Activated CD8-positive, alpha-beta memory T cell treated with anti-CD3 and anti-CD28 coated beads, Interleukin-2, amount 50 U/mL, for 24 hours (primary cell): ENCODE results near the gene SYNPO2L.
"Not testable (repeated sequence)": the region's sequence is repeated elsewhere in the genome, so short reads cannot be mapped to it uniquely, and the experiment has no call there.

Source experiments
- DNase-seq: peaks from one replicate; pipeline ENCODE4 v3.0.0-alpha.2; 2020; ENCODE audit errors: extremely low read depth

Gene SYNPO2L, protein sequence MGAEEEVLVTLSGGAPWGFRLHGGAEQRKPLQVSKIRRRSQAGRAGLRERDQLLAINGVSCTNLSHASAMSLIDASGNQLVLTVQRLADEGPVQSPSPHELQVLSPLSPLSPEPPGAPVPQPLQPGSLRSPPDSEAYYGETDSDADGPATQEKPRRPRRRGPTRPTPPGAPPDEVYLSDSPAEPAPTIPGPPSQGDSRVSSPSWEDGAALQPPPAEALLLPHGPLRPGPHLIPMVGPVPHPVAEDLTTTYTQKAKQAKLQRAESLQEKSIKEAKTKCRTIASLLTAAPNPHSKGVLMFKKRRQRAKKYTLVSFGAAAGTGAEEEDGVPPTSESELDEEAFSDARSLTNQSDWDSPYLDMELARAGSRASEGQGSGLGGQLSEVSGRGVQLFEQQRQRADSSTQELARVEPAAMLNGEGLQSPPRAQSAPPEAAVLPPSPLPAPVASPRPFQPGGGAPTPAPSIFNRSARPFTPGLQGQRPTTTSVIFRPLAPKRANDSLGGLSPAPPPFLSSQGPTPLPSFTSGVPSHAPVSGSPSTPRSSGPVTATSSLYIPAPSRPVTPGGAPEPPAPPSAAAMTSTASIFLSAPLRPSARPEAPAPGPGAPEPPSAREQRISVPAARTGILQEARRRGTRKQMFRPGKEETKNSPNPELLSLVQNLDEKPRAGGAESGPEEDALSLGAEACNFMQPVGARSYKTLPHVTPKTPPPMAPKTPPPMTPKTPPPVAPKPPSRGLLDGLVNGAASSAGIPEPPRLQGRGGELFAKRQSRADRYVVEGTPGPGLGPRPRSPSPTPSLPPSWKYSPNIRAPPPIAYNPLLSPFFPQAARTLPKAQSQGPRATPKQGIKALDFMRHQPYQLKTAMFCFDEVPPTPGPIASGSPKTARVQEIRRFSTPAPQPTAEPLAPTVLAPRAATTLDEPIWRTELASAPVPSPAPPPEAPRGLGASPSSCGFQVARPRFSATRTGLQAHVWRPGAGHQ

DNA sequence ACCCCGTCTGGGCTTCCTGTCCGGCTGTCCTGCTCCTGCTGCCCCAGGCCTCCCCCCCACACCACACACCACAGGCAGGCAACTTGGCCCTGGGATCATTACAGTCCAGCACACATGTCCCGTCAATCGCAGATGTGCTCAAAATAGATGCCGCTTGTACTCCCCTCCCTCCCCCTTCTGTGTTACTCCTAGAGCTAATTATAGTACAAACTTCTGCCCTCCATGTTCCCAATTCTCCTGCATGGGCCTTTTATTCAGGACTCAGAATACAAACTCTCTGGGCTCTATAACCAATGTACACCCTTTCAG lies at the start of gene SYNPO2L:
Gene SYNPO2L, minus strand, starts transcription at position 40 of the 309 bp plus-strand sequence. CDS start 107 bp downstream, outside the sequence.
- DNase-seq = no peak

DNA sequence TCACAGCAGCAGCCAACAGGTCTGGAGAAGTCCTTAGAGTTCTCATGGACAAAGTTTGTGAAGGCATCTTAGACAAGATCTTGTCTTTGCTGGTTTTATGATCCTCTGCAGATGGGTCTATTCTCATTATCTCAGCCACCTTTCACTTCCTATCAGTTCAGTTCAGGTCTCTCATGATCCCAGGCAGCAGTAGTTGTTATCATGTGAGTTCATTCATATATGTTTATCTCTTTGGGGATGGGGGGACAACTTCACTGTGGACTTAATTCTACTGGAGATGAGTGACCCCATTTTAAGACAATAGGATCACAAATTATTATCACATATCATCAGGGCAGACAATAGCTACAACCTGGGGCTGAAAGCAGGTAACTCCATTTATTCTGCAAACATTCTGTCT lies 48.1 kb upstream of the SYNPO2L start:
- DNase-seq = not testable (repeated sequence)

DNA sequence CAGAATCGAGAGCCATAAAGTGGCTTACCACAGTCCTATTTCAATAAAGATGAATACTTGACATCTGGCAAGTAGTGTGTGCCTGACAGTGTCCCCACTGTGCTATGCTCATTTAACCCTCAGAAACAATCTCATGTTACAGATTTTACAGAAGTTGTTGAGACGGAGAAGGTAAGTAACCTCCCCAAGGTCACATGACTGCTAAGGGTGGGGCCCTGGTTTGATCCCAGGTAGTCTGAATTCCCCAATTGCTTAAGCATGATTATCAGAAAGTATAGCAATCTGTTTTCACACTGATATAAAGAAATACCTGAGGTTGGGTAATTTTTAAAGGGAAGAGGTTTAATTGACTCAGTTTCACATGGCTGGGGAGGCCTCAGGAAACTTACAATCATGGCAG lies 43.0 kb upstream of the SYNPO2L start:
- DNase-seq = not testable (repeated sequence)

DNA sequence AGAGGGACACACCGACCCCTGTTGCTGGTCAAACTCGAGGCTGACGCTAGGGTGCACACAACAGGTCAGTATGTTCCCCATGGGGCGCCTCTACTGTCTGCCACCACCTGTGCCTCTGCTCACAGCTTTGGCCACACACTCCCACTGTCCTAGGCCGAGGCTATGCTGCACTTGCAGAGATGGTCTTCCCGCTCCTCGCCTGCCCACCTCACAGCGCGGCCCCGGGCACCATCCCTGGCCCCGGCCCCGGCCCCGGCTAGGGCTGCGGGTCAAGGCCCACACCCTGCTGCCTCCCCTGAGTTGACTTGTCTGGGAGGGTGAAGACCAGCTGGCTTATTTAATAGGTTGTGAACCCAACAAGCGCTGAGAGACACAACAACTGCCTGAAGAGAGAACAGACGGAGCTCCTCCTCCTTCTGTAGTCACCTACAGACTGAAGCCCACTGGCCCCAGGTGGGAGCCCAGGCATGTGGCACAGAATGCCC lies 41.9 kb upstream of the SYNPO2L start, which contains the start of gene AGAP5:
Gene AGAP5, minus strand, starts transcription at position 435 of the 485 bp plus-strand sequence. Its CDS starts 354 bp downstream, at position 81.
- not testable (repeated sequence) for DNase-seq

DNA sequence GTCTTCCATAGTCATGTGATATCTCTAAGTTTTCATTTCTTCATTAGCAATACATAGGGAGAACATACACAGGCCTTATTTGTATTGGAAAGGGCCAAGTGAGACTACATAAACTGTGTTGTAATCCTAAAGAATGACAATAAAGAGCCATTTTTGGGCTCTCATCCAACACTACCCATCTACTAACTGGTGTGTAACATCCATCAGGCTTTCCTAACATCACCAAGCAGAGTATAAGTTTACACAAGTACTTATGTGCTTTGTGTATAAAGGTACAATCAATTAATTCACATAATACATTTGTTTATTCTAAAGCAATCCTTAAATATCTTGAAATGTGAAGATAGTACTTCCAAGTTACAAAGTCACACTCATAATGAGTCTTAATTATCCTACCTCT lies 39.5 kb upstream of the SYNPO2L start:
- DNase-seq = not testable (repeated sequence)

DNA sequence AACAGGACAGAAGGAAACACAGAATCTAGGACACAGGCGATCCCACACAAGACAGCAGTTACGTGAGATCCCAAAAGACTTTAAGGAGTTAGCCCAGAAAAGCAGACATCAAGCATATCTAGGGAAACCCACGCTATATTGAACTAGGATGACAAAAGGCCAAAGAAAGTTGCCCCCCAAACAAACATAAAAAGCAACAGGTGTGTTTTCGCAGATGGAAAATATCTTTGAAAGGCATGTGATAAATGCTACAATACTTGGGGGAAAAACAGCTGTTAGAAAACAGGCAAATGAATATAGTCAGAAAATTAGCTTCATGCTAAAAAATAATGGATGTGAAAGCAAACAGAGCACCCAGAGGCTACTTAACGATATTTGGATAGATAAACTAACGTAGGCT lies 34.9 kb upstream of the SYNPO2L start:
- not testable (repeated sequence) for DNase-seq

DNA sequence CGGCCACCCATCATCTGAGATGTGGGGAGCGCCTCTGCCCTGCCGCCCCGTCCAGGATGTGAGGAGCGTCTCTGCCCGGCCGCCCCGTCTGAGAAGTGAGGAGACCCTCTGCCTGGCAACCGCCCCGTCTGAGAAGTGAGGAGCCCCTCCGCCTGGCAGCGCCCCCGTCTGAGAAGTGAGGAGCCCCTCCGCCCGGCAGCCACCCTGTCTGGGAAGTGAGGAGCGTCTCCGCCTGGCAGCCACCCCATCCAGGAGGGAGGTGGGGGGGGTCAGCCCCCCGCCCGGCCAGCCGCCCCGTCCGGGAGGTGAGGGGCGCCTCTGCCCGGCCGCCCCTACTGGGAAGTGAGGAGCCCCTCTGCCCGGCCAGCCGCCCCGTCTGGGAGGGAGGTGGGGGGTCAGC lies 33.8 kb upstream of the SYNPO2L start:
- DNase-seq = not testable (repeated sequence)

DNA sequence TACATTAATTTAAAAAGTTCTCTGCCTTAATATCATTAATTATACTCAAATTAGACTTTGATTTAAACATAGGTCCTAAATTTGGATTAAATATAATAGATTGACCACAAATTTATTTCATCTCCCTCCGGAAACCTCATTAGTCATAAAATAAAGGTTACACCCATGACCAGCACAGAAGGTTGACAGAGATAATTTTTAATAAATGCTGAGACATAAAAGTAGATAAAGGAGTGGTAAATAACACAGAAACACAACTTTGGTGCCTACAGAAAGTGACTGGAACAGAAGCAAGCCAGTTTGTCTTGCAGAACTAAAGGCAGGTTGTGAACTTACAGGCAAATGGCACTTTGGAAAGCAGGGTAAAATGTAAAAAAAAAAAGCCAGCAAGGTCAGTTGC lies 31.8 kb upstream of the SYNPO2L start:
- not testable (repeated sequence) for DNase-seq

DNA sequence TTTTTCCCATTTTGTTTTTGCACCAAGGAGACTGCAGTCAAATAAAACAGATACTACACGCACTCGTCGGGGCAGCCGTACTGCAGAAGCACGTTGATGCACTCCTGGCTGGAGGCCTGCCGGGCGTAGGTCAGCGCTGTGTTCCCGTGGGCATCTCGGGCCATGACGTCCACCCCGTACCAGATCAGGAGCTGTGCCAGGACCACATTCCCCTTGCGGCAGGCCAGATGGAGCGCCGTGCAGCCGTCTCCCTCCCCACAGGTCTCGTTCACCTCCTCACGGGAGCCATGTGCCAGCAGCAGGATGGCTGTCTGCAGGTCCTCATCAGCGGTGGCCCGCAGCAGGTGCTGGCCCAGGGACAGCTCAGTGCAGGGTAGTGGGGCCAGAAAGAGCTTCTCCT lies 18.7 kb upstream of the SYNPO2L start:
- not testable (repeated sequence) for DNase-seq

DNA sequence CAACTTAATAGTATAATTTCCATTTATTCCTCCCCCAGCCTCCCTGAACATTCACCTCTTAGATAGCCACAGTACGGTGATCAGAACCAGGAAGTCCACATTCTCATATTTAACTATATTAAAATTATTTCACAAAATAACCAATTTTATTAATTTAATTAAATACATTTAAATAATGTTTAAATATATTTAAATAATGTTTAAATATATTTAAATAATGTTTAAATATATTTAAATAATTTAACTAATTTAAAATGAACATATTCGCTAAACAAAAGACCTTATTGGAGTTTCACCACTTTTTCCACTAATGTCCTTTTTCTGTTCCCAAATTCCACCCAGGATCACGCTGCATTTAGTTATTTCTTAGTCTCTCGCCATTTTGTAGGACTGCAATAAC lies 12.5 kb upstream of the SYNPO2L start:
- not testable (repeated sequence) for DNase-seq

DNA sequence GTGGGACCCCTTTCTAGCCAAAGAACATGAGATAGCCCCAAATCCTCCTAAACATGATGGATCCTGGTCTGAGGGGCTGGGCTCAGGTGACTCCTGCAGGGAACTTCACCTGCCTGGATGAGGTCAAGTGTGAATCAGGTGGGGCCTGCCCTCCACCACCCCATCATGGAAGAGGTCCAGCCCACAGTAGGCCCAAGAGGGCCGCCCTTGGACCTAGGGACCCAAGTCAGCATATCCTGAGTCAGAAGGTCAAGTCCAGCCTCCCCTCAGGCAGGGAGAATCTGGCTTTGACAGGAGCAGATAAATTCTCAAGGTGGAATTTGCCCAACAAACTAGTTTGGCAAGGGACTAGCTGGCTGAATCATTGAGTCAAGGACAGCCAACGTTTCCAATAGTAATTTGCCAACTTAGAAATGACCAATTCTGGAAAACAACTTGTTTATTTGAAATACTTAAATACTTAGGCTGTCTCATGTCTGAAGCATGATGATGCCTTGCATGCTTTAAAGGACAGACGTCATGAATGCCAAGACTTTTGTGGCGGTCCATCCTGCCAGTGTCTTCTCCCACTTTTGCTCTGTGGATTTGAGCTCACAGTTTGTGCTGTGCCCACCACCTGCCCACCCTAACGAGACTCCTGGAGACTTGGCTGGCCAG lies 10.5 kb upstream of the SYNPO2L start:
- not testable (repeated sequence) for DNase-seq

DNA sequence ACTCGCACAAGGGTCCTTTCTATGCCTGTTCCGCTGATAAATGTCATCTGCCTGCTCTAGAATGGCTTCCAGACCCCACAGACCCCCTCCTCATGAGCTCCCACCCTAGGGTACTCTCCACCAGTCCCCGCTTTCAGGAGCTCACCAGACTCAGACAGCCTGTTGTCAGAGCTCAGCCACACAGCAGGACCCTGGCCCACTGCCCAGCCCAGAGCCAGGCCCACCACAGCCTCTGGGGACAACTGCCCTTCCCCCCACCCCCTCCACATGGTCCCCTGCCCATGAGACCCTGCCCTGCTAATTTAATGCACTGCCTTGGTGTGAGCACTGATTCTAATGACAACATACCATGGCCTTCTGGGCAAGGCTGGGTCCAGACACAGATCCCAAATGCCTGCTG lies 9.8 kb upstream of the SYNPO2L start:
- DNase-seq = not testable (repeated sequence)

DNA sequence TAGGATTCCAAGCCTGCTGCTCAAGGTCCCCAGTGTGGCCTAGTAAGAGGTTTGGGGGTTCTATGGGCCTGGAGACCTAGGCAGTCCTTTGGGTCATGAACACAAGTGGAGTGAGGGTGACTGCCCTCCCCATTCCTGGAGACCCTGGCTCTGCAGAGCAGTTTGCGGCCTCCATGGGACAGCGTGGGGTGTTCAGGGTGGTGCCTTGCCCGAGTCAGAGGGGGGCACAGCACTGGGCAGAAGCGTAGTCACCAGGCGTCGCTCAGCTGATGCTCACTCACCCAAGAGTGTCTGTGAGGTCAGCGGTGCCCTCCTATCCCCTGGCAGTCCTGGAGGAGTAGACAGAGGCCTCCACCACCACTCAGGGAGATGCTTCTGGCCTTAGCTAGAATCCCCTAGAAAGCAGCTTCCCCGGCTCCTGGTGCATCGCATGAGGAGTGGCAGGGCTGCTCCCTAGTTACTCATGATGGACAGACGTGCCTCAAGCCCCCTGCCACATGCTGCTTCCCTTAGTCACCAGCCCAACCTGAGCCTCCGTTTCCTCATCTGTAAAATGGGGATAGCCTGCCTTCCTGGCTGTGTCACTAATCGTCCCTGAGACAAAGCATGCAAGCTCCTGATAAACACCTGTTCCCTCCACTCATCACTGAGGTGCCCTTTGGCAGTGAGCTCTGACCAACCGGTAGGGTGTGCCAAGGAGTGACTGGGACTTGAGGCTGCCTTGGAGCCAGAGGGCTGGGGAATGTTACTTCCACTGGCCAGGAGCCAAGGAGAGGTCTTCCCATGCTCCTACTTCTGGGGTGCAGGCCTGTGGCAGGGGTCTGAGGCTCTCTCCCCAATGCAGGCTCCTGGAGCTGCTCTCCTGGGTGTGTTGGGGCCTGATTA lies 8.6 kb upstream of the SYNPO2L start:
- not testable (repeated sequence) for DNase-seq

DNA sequence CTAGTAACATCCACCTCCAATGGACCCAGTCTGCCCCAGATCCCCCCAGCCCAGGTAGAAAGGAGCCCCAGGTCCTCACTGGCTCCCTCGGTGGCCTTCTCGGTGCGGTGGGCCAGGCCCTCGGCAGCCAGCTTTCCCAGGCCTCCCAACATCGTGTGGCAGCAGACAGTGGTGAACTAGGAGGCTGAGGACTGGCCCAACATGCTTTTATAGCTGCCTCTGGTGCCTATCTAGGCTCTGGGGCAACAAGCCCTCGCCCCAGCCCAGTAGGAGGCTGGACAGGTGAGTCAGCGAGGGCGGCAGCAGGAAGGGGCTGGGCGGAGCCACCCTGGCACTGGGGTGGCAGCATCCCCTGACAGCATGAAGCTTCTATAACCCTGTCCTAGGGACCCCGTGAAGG lies 7.8 kb upstream of the SYNPO2L start:
- DNase-seq = not testable (repeated sequence)

DNA sequence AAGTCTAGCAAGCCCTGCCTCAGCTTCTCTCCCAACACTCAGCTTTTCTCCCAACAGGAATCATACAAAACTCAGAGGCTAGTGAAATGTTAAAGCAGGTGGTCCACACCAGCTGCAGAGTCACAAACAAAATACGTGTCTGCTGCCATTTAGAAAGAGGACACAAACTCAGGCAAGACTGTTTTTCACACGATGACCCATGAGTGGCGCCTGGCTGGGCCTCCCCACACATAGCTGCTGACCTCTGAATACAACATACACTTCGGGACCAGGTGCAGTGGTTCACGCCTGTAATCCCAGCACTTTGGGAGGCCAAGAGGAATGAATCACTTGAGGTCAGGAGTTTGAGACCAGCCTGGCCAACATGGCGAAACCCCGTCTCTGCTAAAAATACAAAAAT lies 6.9 kb upstream of the SYNPO2L start:
- DNase-seq = not testable (repeated sequence)

DNA sequence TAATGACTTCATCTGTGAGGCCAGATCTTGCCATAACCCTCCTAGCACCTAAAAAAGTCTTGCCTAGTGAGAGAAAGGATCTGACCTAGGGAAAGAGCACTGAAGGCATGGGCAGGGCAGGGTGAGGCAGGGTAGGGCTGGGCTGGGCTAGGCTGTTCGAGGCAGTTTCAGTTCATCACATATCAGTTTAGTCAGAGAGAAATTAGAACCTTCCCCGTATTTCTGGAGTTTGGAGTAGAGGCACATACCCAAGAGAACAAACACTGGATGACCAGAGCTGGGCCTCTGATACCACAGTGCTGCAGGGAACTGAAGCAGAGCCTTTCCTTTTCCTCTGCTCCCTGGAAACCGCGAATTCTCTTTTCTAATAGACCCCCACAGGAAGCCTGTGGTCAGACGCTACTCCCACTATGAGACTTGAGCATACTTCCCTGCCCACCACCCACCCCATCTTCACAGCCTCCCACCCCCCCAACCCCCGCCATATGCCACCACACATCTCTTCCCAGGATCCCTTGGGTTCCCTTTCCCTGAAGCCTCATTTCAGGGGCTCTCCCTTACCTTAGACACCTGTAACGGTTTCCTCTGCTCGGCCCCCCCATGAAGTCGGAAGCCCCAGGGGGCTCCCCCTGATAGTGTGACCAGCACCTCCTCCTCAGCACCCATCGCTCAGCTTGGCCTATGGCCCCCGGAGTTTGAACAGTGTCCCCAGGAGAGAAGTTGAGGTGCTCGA lies 406 bp downstream of the SYNPO2L start:
- no peak for DNase-seq

DNA sequence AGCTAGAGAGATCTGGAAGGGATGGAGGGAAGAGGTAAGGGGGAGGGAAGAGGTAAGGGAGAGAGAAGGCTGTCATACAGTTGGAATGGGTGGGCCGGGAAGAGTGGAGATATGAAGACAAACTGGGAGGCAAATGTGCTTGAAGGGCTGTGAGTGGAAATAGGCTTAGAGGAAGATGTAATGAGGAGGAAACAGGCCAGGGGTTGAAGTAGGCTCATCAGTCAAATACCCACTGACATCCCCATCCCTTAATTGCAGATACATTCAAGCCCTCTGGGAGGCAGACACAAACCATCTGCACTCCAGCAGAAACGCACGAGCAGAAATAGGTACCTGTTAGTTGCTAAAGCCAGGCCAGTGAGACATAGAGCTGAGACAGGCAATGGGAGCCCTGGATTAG lies 2.1 kb downstream of the SYNPO2L start:
- no peak for DNase-seq

DNA sequence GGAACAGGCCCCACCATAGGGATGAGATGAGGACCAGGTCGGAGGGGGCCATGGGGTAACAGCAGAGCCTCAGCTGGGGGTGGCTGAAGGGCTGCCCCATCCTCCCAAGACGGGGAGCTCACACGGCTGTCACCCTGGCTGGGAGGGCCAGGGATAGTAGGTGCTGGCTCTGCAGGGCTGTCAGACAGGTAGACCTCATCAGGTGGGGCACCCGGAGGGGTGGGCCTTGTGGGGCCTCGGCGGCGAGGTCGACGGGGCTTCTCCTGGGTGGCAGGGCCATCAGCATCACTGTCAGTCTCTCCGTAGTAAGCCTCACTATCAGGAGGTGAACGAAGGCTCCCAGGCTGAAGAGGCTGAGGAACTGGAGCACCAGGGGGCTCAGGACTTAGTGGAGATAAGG lies 2.6 kb downstream of the SYNPO2L start:
- DNase-seq = no peak

DNA sequence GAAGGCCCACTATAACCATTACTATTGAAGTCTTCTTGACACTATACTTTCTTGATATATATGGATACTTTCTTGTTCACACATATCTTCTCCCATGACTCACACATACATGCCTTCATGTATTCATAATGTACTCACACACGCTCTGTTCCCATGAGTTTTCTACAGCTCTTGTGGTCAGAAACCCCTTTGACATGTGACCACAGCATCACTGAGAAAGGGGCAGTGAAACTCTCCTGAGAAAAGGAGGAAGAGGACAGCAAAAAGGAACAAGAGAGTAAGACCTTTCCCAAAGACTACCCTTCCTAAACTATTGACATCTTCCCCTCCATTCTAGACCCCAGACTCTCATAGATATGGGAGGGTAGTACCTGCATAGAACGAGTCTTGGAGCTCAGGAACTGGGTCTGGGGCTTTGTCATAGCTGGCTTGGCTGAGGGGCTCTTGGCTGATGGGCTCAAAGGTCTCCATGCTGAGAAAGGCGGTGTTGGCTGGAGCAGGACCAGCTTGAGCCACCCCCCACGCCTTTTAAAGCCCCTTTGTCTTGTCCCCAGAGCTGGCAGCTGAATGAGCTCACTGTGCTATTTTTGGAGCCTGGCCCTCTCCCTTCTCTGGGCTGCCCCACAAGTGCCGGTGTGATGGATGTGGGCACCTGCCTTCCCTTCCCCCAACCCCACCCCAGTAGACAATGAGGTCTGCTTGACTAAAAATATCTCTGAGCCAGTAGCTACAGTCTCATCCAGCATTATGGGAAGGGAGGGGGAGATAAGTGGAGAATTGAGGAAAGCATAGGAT lies 5.1 kb downstream of the SYNPO2L start:
- no peak for DNase-seq
